ENCODE data around the gene MYLIP.

The MYLIP gene

GRCh38 chr6:16106991-16107787 is 21.7 kb upstream of the MYLIP start:
- FAIRE-seq, result no peak

GRCh38 chr6:16108419-16108818 is 20.5 kb upstream of the MYLIP start:
- no peak for FAIRE-seq
- DNase-seq (ENCODE audit: insufficient read length, low spot score), result no peak

More at GRCh38 chr6:16106991-16107787, 21.7 kb upstream of the MYLIP start:
- no peak for DNase-seq (ENCODE audit: insufficient read length, low spot score)

- DNase-seq (ENCODE audit: insufficient read length, low spot score) (no peak), FAIRE-seq (no peak)
Observed at GRCh38 chr6:16108921-16109658, 19.8 kb upstream of the MYLIP start.

- DNase-seq (ENCODE audit: insufficient read length, low spot score) (no peak), FAIRE-seq (no peak)
Observed at GRCh38 chr6:16109659-16110305, 19.1 kb upstream of the MYLIP start.

- DNase-seq (ENCODE audit: insufficient read length, low spot score) (no peak), FAIRE-seq (no peak)
Observed at GRCh38 chr6:16118825-16119224, 10.1 kb upstream of the MYLIP start.

- no peak for DNase-seq (ENCODE audit: insufficient read length, low spot score)
- FAIRE-seq, result no peak
Observed at GRCh38 chr6:16121339-16121738, 7.5 kb upstream of the MYLIP start.

- FAIRE-seq (no peak), DNase-seq (ENCODE audit: insufficient read length, low spot score) (no peak)
Observed at GRCh38 chr6:16122197-16122596, 6.7 kb upstream of the MYLIP start.

GRCh38 chr6:16124198-16125180 is 4.4 kb upstream of the MYLIP start:
- FAIRE-seq (no peak), DNase-seq (ENCODE audit: insufficient read length, low spot score) (no peak)

GRCh38 chr6:16126056-16126455 is 2.8 kb upstream of the MYLIP start:
- DNase-seq (ENCODE audit: insufficient read length, low spot score) (no peak), FAIRE-seq (no peak)

GRCh38 chr6:16126861-16127260 is 2.0 kb upstream of the MYLIP start:
- no peak for DNase-seq (ENCODE audit: insufficient read length, low spot score)

GRCh38 chr6:16127471-16127870 is 1.4 kb upstream of the MYLIP start:
- FAIRE-seq (no peak), DNase-seq (ENCODE audit: insufficient read length, low spot score) (no peak)

More at GRCh38 chr6:16126861-16127260, 2.0 kb upstream of the MYLIP start:
- FAIRE-seq, result no peak

GRCh38 chr6:16129623-16130401 is 926 bp downstream of the MYLIP start:
- FAIRE-seq (no peak), DNase-seq (ENCODE audit: insufficient read length, low spot score) (no peak)

GRCh38 chr6:16130437-16130891 is 1.6 kb downstream of the MYLIP start:
- FAIRE-seq (no peak), DNase-seq (ENCODE audit: insufficient read length, low spot score) (no peak)

GRCh38 chr6:16130932-16131387 is 2.1 kb downstream of the MYLIP start:
- peak; percentile 68 for DNase-seq (ENCODE audit: insufficient read length, low spot score)

GRCh38 chr6:16132909-16133308 is 4.0 kb downstream of the MYLIP start:
- no peak for FAIRE-seq
- no peak for DNase-seq (ENCODE audit: insufficient read length, low spot score)

More at GRCh38 chr6:16130932-16131387, 2.1 kb downstream of the MYLIP start:
- FAIRE-seq, result peak; percentile 20

- FAIRE-seq (no peak), DNase-seq (ENCODE audit: insufficient read length, low spot score) (no peak)
Observed at GRCh38 chr6:16134430-16134829, 5.5 kb downstream of the MYLIP start.

- DNase-seq (ENCODE audit: insufficient read length, low spot score), result no peak
- FAIRE-seq, result no peak
Observed at GRCh38 chr6:16135066-16135465, 6.2 kb downstream of the MYLIP start.

- FAIRE-seq, result no peak
Observed at GRCh38 chr6:16136091-16136490, 7.2 kb downstream of the MYLIP start.

More at GRCh38 chr6:16136091-16136490, 7.2 kb downstream of the MYLIP start:
- no peak for DNase-seq (ENCODE audit: insufficient read length, low spot score)
